DMS114 treated with DMSO at 0.1 percent for 48 hours (cell line): Measurements from ENCODE around the gene PRKCB.
"Not testable (repeated sequence)": the region's sequence is repeated elsewhere in the genome, so short reads cannot be mapped to it uniquely, and the experiment has no call there.

Experiments
- DNase-seq: peaks from one replicate; lab custom pipeline; 2025; ENCODE audit not compliant: unreplicated experiment; lab: John Stamatoyannopoulos, UW

PRKCB gene

DNA sequence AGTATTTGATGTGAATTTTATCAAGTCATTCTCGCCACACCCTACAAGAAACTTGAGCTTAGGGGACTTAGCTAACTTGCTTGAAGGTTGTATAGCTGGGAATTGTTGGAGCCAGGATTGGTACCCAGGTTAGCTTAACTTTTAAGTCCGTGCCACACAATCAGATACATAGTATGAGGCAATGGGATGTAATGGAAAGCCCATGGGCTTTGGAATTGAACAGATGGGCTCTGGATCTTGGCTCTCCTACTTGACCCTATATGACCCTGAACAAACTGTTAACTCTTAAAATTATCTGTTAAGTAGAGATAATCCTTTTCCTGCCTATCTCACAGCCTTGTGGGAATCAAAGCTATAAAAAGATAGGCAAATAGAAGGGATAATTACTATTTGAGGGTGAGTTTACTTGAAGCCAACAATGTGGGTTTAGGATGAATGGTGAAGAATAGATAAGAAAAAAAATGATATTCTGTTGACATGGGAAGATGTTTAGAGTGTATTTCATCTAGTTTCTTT, 368.4 kb downstream of the PRKCB start:
- no peak for DNase-seq

DNA sequence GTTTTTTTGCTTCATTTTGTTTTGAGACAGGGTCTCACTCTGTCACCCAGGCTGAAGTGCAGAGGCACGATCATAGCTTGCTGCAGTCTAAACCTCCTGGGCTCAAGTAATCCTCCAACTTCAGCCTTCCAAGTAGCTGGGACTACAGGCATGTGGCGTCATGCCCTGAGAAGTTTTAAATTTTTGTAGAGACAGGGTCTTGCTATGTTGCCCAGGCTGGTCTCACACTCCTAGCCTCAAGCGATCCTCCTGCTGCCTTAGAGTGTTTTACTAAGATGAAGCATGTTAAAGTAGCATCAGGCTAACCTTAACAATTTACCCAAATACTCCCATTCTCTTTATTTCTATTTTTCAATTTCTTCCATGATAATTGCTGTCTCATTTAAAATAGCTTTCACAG, 371.1 kb downstream of the PRKCB start:
- no peak for DNase-seq

DNA sequence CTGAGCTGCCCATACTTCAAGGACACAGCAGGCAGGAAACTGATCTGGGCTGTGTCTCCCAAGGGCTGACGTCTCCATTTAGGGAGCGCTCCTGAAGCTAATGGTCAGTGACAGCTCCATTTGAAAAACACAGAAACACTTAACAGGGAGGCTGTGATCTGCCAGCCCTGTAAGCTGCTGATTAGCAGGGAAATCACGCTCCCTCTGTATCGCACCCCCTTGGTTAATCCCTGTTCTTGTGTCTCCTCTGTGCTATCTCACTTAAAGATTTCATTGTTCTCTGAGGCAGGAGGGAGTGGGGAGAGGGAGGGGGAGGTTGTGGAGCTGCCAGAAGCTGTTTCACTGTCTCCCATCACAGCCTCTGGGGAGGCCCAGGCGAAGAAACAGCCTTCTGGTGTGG, 372.9 kb downstream of the PRKCB start:
- no peak for DNase-seq

DNA sequence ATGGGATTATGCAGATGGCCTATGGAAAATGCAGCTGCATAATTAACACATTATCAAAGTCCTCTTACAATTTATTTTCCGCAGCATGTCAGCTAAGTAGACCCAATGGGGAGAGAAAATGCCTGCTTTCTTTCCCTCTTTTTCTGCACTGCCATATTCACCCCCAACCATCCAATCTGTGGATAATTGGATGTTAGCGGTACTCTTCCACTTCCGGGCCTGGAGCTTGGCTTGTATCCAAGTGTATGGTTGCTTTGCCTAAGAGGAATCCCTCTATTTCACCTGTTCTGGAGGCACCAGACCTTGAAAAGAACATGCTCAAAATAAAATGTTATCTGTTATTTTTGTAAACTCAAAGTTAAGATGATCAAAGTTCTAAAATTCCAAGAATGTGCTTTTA, 379.2 kb downstream of the PRKCB start:
- no peak for DNase-seq

DNA sequence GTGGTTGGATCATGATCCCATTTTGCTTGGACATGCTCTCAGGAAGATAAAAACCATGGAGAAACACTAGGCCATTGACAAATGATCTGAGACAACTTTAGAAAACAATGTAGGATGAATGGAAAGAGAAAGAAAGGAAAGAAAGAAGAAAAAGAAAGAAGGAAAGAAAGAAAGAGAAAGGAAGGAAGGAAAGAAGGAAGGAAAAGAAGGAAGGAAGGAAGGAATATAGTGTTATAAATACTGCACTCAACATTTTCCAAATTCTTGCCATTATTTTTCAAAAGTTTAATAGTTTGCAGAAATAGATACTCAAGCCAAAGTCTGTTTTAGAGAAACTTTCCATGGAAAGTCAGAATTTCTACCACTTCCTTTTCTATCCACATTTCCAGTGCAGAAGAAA, 381.2 kb downstream of the PRKCB start:
- DNase-seq: no peak

DNA sequence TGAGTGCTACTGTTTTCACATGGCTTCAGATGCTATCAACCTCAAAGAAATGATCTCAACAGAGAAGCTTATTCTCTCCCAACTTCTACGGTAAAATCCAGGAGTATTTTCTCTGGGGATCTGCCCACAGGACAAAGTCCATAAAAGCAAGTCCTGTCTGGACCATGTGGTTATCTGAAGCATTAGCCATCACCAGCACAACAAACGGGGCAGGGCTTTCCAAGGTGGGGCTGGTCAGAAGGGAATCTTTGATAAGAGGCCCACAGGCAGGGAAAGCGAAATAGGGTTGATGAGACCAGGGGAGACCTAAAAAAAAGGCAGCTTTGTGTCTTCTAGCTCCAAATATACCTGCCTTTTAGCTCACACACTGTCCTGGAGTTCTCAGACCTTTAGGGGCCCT, 381.7 kb downstream of the PRKCB start:
- no peak for DNase-seq

DNA sequence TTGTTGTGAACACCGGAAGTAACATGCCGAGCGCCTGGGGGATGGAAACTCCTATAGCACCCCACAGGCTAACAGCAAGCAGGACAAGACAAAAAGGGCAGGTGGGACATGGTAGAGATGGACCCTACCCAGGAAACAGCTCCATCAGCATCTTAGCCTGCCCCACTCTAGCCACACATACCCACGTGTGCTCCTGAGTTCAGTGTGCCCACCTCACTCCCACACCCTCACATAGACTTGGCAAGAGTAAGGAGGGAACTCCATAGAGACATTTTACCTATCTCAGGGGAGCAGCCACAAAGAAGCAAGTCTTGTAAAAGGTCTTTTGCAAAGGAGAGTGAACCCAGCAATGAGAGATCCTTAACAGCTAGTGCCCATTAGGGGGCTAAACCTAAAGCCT, 382.5 kb downstream of the PRKCB start:
- no peak for DNase-seq

DNA sequence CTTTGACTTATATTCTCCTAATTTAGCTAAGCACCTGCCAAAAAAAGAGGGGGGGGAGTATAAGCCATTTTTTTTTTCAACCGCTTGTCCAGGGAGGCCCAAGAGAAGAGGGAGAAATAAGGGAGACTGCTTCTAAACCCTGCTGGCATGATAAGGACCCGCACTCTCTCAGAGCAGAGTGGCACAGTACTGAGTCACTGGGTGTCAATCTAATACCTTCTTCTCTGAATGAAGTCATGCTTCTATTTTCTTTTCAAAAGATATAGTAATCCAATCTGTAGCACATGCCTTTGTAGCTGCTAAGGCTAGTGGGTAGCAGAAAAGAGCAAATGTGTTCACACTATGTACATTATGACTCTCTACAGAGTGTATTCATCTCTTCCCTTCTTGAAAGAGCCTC, 385.4 kb downstream of the PRKCB start:
- no peak for DNase-seq

DNA sequence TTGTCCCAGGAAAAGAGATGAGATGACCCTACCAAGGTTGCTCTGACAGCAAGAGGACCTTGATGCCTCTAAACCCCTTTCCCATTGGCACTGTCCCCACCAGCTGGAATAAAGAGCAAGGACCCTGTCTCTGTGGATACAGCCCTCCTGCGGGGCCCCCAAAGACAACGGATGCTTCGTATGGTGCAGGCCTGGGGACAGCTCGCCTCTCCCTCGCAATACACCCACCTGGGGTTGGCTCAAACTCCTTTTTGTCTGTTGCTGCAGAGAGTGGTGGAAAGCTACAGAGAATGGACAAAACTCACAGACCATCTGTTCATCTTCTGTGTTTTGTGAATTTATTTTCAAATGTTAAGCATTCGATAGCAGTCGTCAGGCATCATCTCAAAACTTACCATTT, 392.7 kb downstream of the PRKCB start:
- no peak for DNase-seq

DNA sequence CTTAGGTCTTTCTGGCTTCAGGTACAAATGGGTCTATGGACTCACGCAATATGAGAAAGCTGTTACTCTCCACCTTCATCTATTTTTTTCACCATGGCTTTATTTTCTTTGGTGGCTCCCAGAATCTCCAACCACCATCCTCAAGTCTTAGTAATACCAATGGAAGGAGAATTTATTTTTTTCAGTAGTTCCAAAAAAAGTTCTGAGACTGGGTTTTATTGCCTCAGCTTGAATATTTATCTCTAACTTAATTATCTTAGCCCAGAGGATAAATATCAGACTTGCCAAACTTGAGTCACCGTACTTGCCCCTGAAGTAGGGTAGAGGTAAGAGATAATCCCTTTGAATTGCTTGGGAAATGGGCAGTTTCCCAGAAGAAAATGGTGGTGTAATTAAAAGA, 397.2 kb downstream of the PRKCB start:
- DNase-seq: no peak

DNA sequence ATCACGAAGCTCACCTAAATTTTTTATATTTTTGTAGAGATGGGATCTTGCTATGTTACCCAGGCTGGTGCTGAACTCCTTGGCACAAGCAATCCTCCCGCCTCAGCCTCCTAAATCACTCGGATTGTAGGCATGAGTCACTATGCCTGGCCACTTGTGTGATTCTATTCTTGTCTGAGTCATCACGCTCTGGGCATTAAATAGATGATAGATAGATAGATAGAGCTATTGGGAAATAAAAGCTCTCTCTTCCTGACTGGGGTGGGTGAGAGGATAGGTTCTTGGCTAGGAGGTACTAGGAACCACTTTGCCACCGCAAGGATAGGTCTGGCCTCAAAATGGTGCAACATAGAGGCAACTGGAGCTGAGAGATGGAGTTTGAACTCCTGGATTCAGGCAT, 399.0 kb downstream of the PRKCB start:
- DNase-seq: no peak

DNA sequence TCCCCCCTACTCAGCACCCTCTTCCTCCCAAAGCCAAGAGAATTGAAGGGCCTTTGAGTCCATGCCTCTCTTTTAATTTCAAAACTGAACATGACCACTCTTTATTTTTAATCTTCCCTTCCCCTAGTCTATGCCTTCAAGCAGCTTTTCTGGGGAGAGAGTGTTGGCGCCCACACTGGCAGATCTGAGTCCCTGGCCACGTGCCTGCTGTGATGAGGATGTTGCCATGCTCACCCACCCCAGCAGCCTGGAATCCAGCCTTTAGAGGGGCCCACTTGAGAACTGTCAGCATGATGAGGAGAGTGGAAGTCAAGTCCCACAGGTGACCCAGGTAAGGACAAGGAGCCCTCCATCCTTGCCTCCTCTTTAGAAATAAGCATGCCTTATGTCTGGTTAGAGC, 400.0 kb downstream of the PRKCB start:
- no peak for DNase-seq

DNA sequence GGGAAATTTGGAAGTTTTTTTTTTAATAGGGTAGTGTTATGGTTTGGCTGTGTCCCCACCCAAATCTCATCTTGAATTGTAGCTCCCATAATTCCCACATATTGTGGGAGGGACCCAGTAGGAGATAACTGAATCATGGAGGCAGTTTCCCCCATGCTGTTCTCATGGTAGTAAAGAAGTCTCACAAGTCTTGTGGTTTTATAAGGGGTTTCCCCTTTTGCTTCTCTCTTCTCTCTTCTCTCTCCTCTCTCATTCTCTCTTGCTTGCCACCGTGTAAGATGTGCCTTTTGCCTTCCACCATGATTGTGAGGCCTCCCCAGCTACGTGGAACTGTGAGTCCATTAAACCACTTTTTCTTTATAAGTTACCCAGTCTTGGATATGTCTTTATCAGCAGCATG, 403.1 kb downstream of the PRKCB start:
- DNase-seq: not testable (repeated sequence)

DNA sequence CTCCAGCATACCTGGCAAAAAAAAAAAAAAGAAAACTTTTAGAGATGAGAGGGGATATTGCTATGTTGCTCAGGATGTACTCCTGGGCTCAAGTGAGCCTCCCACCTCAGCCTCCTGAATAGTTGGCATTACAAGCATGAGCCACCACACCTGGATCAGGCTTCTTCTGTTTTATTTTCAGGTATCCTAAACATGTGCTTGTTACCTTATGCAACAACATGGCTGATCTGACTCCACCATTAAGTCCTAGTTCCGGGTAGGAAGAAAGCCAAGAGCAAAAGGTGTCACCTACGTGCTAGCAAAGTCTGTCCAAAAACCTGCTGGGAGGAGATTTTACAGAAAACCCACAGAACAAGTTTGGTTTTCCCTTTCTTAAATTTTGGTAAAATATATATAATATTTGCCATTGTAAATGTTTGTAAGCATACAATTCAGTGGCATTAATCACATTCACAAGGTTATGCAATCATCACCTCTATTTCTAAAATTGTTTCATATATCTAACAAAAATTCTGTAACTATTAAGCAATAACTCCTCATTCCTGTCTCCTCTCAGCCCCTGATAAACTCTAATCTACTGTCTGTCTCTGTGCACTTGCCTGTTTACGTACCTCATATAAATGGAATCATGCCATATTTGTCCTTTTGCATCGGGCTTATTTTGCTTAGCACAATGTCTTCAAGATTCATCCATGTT, 411.3 kb downstream of the PRKCB start:
- DNase-seq: no peak

DNA sequence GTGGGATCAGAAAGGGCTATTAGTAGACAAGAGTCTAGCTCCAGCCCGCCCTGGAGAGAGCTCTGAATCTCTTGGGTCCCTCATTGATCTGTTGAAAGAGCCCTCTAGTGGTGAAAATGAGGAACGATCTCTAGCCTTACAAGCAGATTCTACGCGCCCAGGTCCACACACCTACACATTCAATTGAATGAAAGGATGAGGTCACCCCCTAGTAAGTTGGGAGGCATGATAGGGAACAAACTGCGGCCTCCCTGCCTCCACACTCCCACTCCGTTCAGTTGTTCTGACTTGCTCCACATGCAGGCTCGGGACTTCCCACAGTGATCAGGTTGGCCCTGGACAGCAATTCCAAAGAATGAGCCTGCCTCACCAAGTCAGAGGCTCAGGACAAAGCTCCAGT, 417.4 kb downstream of the PRKCB start:
- DNase-seq: peak; percentile 29

DNA sequence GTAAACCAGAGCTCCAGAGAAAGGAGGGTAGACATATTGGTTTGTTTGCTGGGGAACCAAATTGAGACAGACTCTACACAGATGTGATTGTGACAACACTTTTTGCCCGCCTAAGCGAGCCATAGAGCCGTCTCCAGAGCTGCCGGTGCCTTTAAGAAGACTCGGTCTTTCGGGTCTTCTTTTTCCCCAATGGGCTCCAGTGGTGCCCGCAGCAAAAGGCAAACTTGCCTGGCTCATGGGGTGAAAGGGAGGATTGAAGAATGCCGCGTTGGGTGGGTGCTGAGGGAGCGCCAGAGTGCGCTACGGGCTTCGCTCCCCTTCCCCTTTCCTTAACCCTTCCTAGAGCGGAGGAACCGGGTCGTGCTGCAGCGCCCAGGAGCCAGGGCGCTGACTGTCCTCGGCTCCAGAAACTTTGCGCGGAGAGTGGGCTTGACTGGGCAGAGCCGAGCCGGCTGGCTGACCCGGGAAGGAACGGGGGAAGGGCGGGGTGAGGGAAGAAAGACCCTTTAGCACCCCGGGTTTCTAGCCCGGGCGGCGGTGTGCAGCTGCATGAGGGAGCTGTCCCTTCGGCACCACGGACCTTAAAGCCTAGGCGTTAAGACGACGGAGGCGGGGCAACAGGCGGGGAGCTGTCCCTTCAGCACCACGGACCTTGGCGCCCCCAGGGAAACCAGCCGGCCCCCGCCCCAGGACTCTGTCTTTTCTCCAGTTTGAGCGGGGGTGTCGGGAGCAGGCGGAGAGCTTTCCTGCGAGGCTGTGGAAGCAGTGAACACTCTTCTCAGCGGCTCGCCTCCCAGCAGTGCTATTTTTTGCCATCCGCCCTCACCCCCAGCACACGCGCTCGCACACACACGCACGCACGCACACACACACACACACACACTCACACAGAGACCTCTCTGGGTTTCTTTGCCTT, 419.9 kb downstream of the PRKCB start, which contains the start of gene CACNG3:
Gene CACNG3, plus strand, starts transcription at position 880 of the 916 bp plus-strand sequence. CDS start 420 bp downstream, outside the sequence.
- DNase-seq: no peak

DNA sequence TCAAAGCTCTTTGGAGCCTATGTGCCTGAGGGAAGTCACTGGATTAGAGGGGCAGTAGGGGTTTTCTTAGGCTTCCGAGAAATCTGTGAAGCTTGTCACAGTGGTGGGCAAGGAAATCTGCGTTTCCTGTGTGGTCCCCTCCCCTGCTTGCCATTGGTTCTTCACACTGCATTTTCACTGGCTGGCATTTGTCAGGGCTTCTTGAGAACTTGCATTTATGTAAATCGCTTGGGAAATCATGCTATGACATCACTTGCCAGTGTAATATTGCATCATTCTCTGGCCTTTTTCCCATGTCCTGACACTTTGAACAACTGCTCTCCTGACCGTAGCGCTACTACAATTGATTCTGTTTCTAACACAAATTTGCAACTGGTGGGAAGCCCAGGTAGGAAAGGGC, 422.2 kb downstream of the PRKCB start:
- DNase-seq: no peak

DNA sequence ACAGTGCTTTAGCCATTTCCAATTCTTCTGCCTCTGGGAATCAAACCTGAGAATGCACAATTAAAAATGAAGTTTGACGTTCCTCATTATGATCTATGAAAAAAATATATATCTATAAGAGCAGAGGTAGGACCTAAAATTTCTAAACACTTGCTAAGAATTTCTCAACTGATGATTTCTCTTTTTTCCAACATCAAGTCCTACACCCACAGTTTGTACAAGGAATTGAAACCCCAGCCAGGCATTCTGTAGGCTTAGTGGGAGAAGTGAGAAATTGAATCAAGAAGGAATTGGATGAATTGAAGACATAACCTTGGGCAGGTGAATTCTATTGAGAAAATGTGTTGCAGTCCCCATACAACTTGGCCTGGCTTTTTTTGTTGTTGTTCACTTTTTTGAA, 423.0 kb downstream of the PRKCB start:
- DNase-seq: no peak

DNA sequence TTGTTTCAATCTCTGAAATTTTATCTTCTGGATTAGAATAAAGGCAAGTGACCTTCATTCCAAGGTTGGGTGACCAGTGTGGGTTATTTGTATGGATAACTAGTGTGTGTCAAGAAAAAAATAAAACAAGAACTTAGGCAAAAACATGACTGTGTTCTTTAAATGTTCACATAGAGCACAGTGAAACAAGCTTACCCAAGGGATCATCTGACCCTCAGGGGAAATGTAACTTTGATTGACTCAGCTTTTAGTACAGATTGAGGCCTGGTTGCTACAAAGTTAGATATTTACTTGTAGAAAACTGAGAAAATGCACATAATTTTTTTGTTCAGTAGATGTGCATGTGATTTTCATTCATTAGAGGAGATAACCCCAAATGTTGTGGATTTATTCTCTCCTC, 427.0 kb downstream of the PRKCB start:
- no peak for DNase-seq
